ENCODE data around the gene CHRNE.

The CHRNE gene

DNA sequence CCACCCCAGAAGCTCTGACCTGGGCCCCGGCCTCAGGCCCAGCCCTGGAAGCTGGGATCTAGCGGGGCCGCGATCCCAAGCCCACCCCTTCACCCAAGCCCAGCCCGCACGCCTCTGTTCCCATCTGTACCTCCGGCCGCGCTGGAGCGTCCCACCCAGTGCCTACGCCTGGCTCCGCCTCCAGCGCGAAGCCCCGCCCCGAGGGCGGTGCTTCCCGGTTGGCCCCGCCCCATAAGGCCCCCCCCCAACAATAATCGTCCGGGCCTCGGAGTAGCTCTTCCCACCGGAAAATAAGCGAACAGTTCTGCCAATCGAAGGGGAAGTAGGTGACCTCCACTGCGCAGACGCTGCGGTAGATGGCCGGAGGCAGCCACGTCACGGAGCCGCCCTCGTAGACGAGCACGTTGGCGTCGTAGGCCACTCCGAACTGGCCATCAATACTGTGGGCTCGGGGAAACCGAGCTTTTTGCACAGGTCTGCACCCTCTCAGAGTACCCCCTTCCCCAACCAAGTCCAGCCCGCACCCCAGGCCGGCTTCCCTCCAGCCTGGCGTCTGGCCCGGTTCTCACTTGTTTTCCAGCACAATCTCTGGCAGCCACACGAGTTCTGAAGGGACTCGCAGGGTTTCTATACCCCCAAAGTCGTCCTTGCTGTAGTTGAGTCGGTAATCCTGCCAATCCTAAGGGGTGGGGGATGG is 1.1 kb downstream of the CHRNE start:
- no peak overlapping the region for H2AFZ ChIP-seq (ENCODE audit: low read length)
- H3K4me1 ChIP-seq (ENCODE audit: insufficient read depth, low read length, poor library complexity, severe bottlenecking) = peaks cover 8% of the 10 kb centered on the region
- no peaks in the 10 kb centered on the region for H4K20me1 ChIP-seq (ENCODE audit: insufficient read depth, low read length, poor library complexity, severe bottlenecking)
- no peaks in the 10 kb centered on the region for H3K9me2 ChIP-seq (replicated peaks; ENCODE audit: low read depth, low read length)
- TF ChIP-seq, protein P1, sequence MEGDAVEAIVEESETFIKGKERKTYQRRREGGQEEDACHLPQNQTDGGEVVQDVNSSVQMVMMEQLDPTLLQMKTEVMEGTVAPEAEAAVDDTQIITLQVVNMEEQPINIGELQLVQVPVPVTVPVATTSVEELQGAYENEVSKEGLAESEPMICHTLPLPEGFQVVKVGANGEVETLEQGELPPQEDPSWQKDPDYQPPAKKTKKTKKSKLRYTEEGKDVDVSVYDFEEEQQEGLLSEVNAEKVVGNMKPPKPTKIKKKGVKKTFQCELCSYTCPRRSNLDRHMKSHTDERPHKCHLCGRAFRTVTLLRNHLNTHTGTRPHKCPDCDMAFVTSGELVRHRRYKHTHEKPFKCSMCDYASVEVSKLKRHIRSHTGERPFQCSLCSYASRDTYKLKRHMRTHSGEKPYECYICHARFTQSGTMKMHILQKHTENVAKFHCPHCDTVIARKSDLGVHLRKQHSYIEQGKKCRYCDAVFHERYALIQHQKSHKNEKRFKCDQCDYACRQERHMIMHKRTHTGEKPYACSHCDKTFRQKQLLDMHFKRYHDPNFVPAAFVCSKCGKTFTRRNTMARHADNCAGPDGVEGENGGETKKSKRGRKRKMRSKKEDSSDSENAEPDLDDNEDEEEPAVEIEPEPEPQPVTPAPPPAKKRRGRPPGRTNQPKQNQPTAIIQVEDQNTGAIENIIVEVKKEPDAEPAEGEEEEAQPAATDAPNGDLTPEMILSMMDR (conservative IDR thresholded peaks at IDR 0.05; ENCODE audit: low read length) = no peak
- no peak for TF ChIP-seq EZH2phosphoT487 (IDR thresholded peaks at IDR 0.05; ENCODE audit: borderline replicate concordance)
- H3K4me3 ChIP-seq (ENCODE audit: low read length, poor library complexity, severe bottlenecking) = no peak overlapping the region
- H3K36me3 ChIP-seq (ENCODE audit: insufficient read depth, low read length) = no peaks in the 10 kb centered on the region; the same call in 1 of the 2 replicates
- H3F3A ChIP-seq (ENCODE audit: low read depth) = no peaks in the 10 kb centered on the region
- H3K4me2 ChIP-seq (ENCODE audit: low read depth, low read length, poor library complexity, severe bottlenecking) = no peak overlapping the region
- H3K27me3 ChIP-seq (ENCODE audit: insufficient read depth, low read length, poor library complexity, severe bottlenecking) = no peaks in the 10 kb centered on the region
- no peaks in the 10 kb centered on the region for H3K79me2 ChIP-seq (ENCODE audit: insufficient read depth, low read length)
- no peaks in the 10 kb centered on the region for H3K9me3 ChIP-seq (ENCODE audit: insufficient read depth, low read depth, low read length)
- H3K9ac ChIP-seq (ENCODE audit: low read depth, low read length, poor library complexity, severe bottlenecking) = no peak overlapping the region

DNA sequence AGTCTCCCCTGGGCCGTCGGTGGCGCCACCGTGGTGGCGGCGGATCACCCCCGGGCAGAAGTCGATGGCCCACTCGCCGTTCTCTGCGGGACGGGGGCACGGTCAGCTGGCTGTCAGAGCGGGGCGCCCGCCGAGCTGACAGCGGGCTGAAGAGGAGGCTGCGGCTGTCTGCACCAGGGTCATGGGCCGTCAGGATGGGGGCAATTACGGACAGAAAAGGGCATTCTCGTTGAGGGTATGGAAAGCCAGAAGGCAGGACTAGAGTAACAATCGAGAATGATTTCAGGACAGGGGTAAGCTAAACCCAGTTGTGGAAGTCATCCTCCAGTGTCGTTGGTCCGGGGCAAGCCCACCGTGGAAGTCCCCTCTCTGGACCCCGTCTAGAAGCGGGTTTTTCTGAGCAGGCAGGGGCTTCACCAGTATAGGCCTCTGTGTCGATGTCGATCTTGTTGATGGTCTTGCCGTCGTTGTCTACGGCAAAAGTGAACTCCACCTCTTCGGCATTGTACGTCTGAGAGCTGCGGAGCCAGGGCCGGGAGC is 1.7 kb downstream of the CHRNE start:
- Histone ChIP-seq H3K4me2 (ENCODE audit: low read depth, low read length, poor library complexity, severe bottlenecking) (no peak overlapping the region), H3K9ac (ENCODE audit: low read depth, low read length, poor library complexity, severe bottlenecking) (no peak overlapping the region), H2AFZ (ENCODE audit: low read length) (no peak overlapping the region), H3K9me2 (replicated peaks; ENCODE audit: low read depth, low read length) (no peaks in the 10 kb centered on the region), H3K4me3 (ENCODE audit: low read length, poor library complexity, severe bottlenecking) (no peak overlapping the region), H3K79me2 (ENCODE audit: insufficient read depth, low read length) (no peaks in the 10 kb centered on the region), H3K27me3 (ENCODE audit: insufficient read depth, low read length, poor library complexity, severe bottlenecking) (no peaks in the 10 kb centered on the region), H3K9me3 (ENCODE audit: insufficient read depth, low read depth, low read length) (no peaks in the 10 kb centered on the region), H3F3A (ENCODE audit: low read depth) (no peaks in the 10 kb centered on the region), H4K20me1 (ENCODE audit: insufficient read depth, low read length, poor library complexity, severe bottlenecking) (no peaks in the 10 kb centered on the region), H3K36me3 (ENCODE audit: insufficient read depth, low read length) (peaks cover 6% of the 10 kb centered on the region; the same call in 1 of the 2 replicates), H3K4me1 (ENCODE audit: insufficient read depth, low read length, poor library complexity, severe bottlenecking) (peaks cover 8% of the 10 kb centered on the region)
- TF ChIP-seq, protein P1 (conservative IDR thresholded peaks at IDR 0.05; ENCODE audit: low read length) = no peak
- TF ChIP-seq EZH2phosphoT487 (IDR thresholded peaks at IDR 0.05; ENCODE audit: borderline replicate concordance) = no peak

DNA sequence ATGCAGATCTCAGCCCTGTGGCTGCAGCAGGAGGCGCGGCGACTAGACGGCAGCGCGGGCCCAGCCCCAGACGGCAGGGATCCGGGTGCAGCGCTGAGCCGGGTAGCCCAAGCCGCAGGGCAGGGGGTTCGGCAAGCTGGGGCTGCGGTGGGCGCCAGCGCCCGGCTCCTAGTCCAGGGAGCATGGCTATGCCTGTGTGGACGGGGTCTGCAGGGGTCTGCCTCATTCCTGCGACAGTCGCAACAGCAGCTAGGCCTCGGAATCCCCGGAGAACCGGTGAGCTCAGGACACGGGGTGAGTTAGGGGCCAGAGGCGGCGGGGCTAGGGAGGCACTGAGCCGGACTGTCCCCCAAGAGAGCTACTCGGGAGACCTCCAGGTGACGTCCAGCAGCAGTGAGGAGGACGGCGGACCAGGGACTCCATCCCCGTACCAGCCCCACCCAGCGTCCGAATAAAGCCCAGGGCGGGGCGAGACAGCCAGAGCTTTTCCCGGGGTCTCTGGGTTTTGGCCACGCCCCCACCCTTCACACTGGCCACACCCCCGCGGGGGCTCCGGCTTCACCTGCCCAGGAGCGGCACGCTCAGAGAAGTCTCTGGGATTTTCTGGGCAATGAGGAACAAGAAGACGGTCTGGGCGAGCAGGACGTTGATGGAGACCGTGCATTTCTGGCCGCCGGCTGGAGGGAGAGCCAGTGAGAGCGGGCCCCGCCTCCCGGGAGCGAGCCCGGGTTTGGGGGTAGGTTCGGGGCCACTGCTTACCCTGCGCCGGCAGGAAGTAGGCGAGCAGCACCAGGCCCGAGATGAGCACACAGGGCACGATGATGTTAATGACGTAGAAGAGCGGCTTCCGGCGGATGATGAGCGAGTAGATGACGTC is 2.4 kb downstream of the CHRNE start:
- Histone ChIP-seq H2AFZ (ENCODE audit: low read length) (no peak overlapping the region), H3K4me2 (ENCODE audit: low read depth, low read length, poor library complexity, severe bottlenecking) (no peak overlapping the region), H3K4me3 (ENCODE audit: low read length, poor library complexity, severe bottlenecking) (no peak overlapping the region), H3K4me1 (ENCODE audit: insufficient read depth, low read length, poor library complexity, severe bottlenecking) (peaks cover 8% of the 10 kb centered on the region), H4K20me1 (ENCODE audit: insufficient read depth, low read length, poor library complexity, severe bottlenecking) (no peaks in the 10 kb centered on the region), H3K79me2 (ENCODE audit: insufficient read depth, low read length) (no peaks in the 10 kb centered on the region), H3K9me3 (ENCODE audit: insufficient read depth, low read depth, low read length) (no peaks in the 10 kb centered on the region), H3K9ac (ENCODE audit: low read depth, low read length, poor library complexity, severe bottlenecking) (no peak overlapping the region), H3K36me3 (ENCODE audit: insufficient read depth, low read length) (peaks cover 7% of the 10 kb centered on the region; the same call in 1 of the 2 replicates), H3F3A (ENCODE audit: low read depth) (no peaks in the 10 kb centered on the region), H3K27me3 (ENCODE audit: insufficient read depth, low read length, poor library complexity, severe bottlenecking) (no peaks in the 10 kb centered on the region), H3K9me2 (replicated peaks; ENCODE audit: low read depth, low read length) (no peaks in the 10 kb centered on the region)
- TF ChIP-seq, protein P1 (conservative IDR thresholded peaks at IDR 0.05; ENCODE audit: low read length) = no peak
- TF ChIP-seq EZH2phosphoT487 (IDR thresholded peaks at IDR 0.05; ENCODE audit: borderline replicate concordance) = no peak
